Fibroblast of the conjunctiva (primary cell): ENCODE results near the gene TDRD12.

ENCODE experiments used
- DNase-seq: peaks from one replicate; pipeline ENCODE4 v3.0.0-alpha.2; 2010; ENCODE audit warnings: low read depth

The TDRD12 gene

DNA sequence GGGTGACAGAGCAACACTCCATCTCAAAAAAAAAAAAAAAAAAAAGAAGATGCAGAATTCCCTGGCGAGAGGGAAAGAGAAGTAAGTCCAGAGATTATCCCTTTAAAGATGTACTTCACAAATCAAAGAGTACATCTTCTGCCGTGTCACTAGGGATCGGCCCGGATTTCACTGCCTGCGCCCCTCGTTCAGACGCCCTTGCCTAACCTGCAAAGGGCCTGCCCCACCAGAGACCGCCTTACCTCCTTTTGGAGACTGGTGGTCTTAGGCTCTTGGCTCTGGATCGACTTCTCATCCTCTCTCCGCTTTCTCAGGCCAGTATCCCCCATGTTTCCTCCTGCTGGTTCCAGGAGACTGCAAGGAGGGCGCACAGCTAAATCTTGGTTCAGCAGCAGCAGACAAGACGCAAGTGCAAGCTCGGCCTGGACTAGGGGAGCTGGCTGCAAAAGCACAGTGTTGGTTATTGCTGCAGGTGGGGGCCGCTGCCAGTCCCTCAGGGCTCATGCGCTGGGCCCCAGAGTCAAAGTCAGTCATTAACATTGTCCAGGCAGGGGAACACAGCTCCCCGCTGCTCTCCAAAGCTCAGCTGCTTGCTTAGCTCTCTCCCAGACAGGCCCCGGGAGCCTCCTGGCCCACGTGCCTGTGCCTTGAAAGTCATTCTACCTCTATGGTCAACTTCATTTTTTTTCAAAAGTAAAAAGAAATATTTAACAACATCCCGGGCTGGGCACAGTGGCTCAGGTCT, 148.8 kb downstream of the TDRD12 start:
- DNase-seq: no peak

DNA sequence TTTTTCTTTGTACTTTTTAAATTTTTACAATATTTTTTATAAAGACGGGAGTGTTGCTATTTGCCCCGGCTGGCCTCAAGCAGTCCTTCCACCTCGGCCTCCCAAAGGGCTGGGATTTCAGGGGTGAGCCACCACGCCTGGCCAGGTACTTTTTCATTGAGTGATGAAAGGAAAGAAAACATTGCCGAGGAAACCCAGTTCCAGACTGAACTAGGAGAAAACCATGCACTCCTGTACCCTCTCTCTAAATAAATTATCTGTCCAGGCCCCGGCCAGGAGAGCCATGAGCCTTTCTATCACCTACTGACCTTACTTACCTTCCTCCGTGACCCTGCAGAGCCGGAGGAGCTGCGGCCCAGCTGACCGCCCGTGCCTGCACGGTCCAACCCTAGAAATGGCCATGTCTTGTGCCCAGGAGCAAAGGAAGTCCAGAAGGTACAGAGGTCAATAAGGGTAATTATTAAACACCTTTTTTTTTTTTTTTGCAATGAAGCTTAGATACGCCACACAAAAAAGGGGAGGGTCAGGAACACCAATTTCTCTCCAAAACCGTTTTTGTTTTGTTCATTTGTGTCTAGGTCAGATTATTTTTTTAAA, 149.9 kb downstream of the TDRD12 start, which contains the start of gene SLC7A9:
Gene SLC7A9 (minus strand): TSS at position 399 of the 597 bp plus-strand sequence. CDS start 1,233 bp downstream, outside the sequence.
- no peak for DNase-seq

DNA sequence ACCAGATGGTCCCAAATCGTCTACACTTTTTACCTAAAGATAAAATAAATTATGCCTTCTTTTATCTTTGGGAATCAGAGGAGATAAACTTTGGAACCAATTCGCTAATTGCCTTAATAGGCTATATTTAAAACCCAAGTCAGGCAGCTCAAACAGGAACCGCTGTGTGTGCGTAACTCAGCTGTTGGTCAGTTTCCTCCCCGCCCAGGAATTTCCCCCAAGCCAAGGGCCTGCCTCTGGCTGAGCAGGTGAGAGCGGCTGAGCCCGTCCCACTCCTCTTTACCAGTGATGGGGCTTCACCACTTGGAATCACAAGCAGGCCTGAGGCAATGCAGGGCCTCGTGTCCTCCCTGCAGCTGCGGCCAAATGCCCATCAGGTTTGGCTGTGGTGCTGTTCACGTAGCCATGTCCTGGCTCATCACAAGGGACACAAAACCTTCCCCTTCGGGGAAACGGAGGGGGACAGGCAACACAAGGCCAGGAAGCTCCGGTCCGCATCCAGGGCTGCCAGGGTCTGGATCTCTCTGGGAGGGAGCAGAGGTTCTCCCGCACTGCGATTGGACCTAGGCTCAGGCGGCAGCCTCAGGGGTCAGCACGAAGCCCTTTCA, 150.5 kb downstream of the TDRD12 start:
- no peak for DNase-seq

DNA sequence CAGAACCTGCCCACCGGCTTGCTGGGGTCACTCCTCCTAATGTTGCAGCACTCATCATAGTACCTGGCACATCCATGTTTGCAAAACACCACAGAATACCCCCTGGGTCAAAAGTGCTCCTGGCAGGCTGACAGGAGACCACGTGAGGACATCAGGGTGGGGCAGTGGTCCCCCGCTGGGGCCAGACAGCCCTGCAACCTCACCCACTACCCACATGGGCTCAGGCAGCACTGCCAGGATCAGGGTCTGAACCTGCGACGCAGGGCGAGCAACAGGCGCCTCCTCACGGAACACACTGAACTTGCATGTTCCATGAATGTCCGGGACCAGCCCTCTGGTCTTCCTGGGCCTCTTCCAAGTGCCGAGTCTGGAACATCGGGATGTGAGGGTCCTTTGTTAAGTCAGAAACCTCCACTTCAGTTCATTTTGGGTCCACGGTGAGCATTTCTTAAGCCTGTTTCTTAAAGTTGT, 151.4 kb downstream of the TDRD12 start:
- no peak for DNase-seq

DNA sequence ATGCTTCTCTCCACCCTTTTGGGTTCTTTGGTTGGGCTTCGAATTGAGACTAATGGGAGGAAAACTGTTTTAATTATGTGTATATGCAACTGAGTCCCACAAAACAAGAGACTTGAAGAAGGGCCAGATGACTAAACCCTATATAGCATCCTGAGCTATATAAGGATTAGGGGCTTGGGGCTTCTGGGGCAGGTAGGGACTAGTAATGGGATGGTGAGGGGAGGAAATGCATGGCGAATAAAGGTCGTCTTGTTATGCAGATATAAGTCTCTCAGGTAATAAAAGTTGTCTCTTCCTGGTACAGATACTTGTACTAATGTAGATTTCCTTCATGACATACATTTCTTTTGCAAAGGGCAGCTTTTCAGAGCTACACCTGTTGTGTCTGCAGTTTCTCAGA, 152.8 kb downstream of the TDRD12 start:
- no peak for DNase-seq

DNA sequence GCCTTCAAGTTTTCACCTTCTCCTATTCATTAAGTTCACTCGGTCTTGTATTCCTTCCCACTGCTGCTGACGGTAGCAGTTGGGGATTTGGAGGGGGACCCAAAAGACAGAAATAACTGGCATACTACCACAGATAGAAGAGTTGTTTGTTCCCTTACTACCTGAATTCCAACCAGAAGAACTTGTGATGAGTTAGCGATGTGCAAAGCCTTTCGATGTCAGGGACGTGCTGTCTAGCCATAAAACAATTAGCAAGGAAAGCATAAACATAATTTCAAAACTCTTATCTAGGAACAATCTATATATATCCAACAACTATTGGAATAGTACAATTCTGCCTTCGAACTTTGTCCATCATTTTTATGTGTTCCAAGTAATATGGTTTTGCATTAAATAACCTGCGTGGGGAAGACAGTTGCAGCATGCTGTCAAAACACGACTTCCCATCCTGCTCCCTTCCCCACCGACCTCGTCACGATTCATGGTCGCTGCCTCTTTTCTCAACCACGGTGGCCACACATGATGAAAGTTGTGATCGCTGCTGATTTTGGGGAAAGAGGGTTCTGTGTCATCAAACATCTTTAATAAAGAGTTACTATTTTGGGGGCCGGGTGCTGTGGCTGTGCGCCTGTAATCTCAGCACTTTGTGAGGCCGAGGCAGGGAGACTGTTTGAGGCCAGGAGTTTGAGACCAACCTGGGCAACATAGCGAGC, 153.8 kb downstream of the TDRD12 start:
- DNase-seq: no peak

DNA sequence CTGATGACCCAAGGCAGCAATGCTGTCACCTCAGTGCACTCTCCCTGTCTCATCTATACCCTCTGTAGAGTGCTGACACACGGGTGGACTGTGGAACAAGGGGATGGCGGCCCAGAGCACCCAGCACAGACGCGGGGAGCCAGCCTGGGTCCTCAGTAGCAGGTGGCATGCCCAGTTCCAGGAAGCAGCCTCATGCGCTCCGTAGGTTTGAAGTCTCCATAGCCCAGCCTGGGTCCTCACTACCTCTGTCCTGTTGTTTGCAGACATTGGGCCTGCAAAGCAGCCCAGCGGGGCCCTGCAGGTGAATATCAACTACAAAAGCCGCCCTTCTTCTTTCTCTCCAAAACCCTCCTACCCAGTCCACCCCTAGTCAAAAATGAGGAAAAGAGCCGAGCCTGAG, 155.0 kb downstream of the TDRD12 start:
- DNase-seq: no peak

DNA sequence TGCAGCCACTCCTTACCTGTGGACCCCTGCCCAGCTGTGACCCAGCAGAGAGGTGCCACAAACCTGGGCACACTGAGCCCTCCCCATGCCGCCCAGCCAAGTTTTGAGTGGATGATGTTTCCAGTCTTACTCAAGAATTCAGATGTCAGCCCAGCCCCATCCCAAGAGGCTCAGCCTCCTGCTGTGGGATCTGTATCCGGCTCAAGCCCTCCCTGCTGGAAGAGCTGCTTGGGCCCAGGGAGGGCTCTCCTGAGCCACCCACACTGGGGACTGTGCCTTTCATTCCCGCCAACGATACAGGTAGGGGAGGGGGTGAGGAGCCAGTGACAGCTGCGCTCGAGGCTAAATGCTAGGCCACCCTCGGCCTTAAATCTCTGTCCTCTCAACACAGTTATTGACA, 155.9 kb downstream of the TDRD12 start:
- DNase-seq: no peak

DNA sequence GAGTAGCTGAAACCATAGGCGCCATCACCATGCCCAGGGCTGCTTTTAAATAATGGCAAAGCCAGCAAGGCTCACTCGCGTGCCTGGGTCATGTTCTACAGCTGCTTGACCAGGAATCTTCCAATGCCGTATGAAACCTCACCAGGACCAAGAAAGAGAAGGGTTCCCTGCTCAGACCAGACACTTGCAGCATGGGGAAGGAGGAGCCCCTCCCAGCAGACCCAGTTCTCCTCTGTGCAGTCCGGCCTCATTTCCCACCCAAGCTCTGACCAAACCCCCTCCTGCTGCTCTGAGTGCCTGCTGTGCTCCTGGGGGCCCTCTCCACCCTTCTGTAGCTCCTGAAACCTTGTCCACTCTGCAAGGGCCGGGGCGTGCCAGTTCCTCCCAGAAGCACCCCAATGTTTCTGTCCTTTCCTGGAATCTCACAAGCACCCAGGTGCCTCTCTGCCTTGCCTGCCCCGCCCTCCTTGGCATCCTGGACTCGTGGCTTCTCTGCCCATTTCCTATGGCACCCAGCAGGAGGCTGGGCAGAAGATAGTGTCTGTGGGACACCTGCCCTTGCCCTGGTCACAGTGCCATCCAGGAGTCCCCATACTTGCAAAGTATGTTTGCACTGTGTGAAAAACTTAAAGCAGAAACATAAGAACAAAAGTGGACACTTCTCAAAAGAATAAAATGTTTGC, 156.8 kb downstream of the TDRD12 start:
- no peak for DNase-seq

DNA sequence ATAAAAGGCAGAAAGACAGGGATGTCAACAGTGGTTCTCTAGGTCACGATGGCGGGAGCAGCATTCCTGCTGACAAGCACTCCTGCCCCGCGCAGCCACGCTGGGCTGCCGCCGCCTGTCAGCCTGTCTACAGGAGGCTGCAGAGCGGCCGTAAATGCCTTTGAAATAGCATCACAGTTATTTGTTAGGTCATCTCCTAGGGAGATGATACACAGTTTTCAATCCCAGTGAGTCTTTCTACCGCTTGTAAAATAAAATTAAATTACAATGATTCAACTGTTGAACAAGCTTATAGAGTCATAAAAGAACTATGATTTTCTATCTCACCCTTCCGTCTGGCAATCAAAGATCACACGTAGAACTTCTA, 157.3 kb downstream of the TDRD12 start:
- no peak for DNase-seq
